HG03575 (cell line): ENCODE results near the gene DERL3.

Experiments used
- ATAC-seq: cut with Tn5 transposase; IDR thresholded peaks from one replicate; pipeline ENCODE4 v1.9.1; 2021; ENCODE audit not compliant: unreplicated experiment, insufficient number of reproducible peaks, low FRiP score; ENCODE audit errors: extremely low read depth

DERL3 gene

GRCh38 chr22:23786752-23787599 lies 51.8 kb downstream of the DERL3 start, which contains the start of gene SMARCB1:
Gene SMARCB1, plus strand, starts transcription at chr22:23786966. Its CDS starts 204 bp downstream, at chr22:23787170.
- no peak for ATAC-seq

GRCh38 chr22:23786261-23786710 lies 52.5 kb downstream of the DERL3 start:
- no peak for ATAC-seq
